ENCODE data around the gene SWT1.
"Not testable (repeated sequence)": the region's sequence is repeated elsewhere in the genome, so short reads cannot be mapped to it uniquely, and the experiment has no call there.

Gene SWT1

DNA sequence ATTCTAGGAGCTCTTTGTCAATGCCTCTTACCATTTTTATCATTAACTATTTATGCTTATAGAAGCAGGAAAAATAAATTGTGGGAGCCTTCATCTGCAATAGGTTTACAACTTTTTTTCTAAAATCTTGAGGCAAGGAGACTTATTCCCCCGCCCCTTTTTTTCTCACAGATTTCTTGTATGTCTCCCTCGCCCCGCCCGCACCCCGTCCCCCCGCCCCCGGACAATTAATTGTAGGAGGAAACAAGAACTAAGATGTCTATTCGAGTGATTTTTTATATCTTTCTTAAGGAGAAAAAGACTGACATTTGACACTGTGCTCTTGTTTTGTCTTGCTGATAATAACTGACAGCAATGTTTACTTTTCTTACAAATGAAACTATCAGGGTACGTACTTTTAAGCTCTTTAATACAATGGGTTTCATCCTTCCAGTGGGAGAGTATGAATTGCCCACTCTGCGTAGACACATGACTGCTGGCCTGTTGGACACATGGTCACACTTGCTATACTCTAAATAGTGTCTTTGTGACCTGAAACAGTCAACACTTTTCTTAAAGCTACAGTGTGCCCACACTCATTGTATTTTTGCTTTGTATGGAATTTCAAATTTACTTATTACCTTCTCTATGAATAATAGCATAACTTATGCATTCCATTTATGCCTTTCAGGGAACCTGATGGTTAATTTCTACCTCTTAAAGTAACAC is 161.6 kb downstream of the SWT1 start:
- CTCF ChIA-PET = interaction anchor here (0.8 to 2.3 kb wide), 10 partner anchors 8 to 278 kb away, joined by 3 to 8 read pairs (median 4); no protein-coding TSS in a partner anchor
- TF ChIP-seq, protein P1, sequence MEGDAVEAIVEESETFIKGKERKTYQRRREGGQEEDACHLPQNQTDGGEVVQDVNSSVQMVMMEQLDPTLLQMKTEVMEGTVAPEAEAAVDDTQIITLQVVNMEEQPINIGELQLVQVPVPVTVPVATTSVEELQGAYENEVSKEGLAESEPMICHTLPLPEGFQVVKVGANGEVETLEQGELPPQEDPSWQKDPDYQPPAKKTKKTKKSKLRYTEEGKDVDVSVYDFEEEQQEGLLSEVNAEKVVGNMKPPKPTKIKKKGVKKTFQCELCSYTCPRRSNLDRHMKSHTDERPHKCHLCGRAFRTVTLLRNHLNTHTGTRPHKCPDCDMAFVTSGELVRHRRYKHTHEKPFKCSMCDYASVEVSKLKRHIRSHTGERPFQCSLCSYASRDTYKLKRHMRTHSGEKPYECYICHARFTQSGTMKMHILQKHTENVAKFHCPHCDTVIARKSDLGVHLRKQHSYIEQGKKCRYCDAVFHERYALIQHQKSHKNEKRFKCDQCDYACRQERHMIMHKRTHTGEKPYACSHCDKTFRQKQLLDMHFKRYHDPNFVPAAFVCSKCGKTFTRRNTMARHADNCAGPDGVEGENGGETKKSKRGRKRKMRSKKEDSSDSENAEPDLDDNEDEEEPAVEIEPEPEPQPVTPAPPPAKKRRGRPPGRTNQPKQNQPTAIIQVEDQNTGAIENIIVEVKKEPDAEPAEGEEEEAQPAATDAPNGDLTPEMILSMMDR (IDR thresholded peaks at IDR 0.05; ENCODE audit: control extremely low read depth, extremely low read depth, low read depth, missing control alignments) = no peak
- POLR2A ChIA-PET = interaction anchor here (1.4 kb wide), 1 partner anchor 240 kb away, joined by 3 read pairs; no protein-coding TSS in a partner anchor
- DNase-seq (ENCODE audit: extremely low spot score) = no peak

DNA sequence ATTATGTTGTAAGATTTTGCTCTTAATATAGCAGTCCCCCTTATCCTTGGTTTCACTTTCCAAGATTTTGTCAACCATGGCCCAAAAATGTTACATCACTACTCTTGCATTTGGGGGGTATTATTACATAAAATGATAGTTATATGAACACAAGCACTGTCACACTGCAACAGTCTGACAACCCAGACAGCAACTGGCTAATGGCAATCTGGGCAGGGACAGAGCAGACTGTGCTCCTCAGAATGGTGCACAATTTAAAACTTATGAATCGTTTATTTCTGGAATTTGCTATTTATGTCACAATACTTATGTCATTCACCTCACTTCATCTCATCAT is 162.1 kb downstream of the SWT1 start:
- TF ChIP-seq, protein P1 (IDR thresholded peaks at IDR 0.05; ENCODE audit: control extremely low read depth, extremely low read depth, low read depth, missing control alignments) = no peak
- no peak for DNase-seq (ENCODE audit: extremely low spot score)
- ChIA-PET CTCF (interaction anchor here (1.4 to 2.1 kb wide), 2 partner anchors 80 to 149 kb away, joined by 3 to 4 read pairs; no protein-coding TSS in a partner anchor), POLR2A (no interaction called here)

DNA sequence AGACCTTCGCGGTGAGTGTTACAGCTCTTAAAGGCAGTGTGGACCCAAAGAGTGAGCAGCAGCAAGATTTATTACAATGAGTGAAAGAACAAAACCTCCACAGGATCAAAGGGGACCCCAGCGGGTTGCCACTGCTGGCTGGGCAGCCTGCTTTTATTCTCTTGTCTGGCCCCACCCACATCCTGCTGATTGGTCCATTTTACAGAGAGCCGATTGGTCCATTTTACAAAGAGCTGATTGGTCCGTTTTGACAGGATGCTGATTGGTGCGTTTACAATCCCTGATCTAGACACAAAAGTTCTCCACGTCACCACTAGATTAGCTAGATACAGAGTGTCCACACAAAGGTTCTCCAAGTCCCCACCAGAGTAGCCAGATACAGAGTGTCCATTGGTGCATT is 164.1 kb downstream of the SWT1 start:
- CTCF ChIA-PET = not testable (repeated sequence)

DNA sequence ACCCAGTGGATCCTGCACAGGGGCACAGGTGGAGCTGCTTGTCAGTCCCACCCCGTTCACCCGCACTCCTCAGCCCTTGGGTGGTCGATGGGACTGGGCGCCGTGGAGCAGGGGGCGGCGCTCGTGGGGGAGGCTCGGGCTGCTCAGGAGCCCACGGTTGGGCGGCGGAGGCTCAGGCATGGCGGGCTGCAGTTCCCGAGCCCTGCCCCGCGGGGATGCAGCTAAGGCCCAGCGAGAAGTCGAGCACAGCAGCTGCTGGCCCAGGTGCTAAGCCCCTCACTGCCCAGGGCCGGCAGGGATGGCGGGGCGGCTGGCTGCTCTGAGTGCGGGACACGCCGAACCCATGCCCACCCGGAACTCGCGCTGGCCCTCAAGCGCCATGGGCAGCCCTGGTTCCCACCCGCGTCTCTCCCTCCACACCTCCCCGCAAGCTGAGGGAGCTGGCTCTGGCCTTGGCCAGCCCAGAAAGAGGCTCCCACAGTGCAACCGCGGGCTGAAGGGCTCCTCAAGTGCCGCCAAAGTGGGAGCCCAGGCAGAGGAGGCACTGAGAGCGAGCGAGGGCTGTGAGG is 164.8 kb downstream of the SWT1 start:
- DNase-seq (ENCODE audit: extremely low spot score); CTCF ChIA-PET: not testable (repeated sequence)
- POLR2A ChIA-PET = interaction anchor here (0.6 kb wide), 1 partner anchor 26 kb away, joined by 3 read pairs; no protein-coding TSS in a partner anchor

More for the DNA sequence above, 164.1 kb downstream of the SWT1 start:
- POLR2A ChIA-PET = interaction anchor here (0.6 kb wide), 1 partner anchor 26 kb away, joined by 3 read pairs; no protein-coding TSS in a partner anchor
- not testable (repeated sequence) for DNase-seq (ENCODE audit: extremely low spot score)

DNA sequence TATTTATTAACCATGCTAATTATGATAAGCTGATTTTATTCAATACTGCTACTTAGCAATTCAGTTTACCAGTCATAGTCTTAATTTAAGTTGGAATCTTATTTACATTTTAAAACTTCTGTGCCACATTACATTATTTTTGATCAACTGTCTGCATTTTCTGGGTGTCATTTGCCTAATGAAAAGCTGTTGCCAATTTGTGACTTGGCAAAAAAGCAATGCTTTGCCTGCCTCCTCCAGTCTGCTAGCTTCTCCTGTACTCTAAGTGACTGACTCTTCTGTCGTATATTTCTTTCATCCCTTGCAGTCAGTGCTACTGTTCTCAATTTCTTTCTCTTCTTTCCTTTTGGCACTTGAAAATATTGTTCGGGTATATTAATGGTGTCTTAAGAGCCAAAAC is 165.7 kb downstream of the SWT1 start:
- CTCF ChIA-PET = interaction anchor here (2.8 kb wide), 1 partner anchor 15 kb away, joined by 7 read pairs; no protein-coding TSS in a partner anchor
- POLR2A ChIA-PET = no interaction called here
- DNase-seq (ENCODE audit: extremely low spot score) = no peak
- TF ChIP-seq, protein P1 (IDR thresholded peaks at IDR 0.05; ENCODE audit: control extremely low read depth, extremely low read depth, low read depth, missing control alignments) = no peak

DNA sequence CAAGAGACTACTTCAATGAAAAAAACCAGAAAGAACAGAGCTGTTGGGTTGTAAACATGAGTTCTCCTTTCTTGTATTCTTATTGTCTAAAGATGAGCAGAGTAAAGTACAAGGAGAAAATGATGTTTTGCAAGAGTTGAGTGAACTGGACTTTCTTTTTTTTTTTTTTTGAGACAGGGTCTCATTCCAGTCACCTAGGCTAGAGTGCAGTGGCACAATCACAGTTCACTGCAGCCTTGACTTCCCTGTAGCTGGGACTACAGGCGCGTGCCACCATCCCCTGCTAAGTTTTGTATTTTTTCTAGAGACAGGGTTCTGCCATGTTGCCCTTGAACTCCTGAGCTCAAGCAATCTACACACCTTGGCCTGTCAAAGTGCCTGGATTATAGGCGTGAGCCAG is 167.2 kb downstream of the SWT1 start:
- ChIA-PET CTCF (interaction anchor here (1.0 to 2.8 kb wide), 3 partner anchors 13 to 357 kb away, joined by 3 to 7 read pairs (median 3); no protein-coding TSS in a partner anchor), POLR2A (no interaction called here)
- no peak for DNase-seq (ENCODE audit: extremely low spot score)
- TF ChIP-seq, protein P1 (IDR thresholded peaks at IDR 0.05; ENCODE audit: control extremely low read depth, extremely low read depth, low read depth, missing control alignments) = no peak

DNA sequence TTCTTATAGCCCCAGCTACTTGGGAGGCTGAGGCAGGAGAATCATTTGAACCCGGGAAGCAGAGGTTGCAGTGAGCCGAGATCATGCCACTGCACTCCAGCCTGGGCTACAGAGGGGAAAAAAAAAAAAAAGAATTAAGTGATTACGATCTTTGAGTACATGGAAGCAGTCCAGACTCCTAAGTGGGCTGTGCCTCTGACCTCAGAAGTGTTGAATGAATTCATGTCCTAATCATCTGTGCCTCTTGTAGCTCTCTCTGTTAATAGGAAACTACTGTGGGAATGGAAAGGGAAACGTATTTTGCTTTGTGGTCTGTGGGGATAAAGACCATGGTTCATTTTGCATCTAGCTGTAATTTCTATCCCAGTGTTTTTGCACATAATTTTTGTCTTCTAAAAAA is 168.4 kb downstream of the SWT1 start:
- no peak for DNase-seq (ENCODE audit: extremely low spot score)
- CTCF ChIA-PET = interaction anchor here (1.2 to 1.8 kb wide), 2 partner anchors 8 to 9 kb away, joined by 3 to 8 read pairs; partner anchors contain the start of gene IVNS1ABP
- TF ChIP-seq, protein P1 (IDR thresholded peaks at IDR 0.05; ENCODE audit: control extremely low read depth, extremely low read depth, low read depth, missing control alignments) = no peak
- POLR2A ChIA-PET = no interaction called here
